GM19372 (cell line): ENCODE results near the gene PDZK1.
"Not testable (repeated sequence)": the region's sequence is repeated elsewhere in the genome, so short reads cannot be mapped to it uniquely, and the experiment has no call there.

Experiments used
- ATAC-seq: cut with Tn5 transposase; IDR thresholded peaks from one replicate; pipeline ENCODE4 v1.9.1; 2021; ENCODE audit warnings: mild to moderate bottlenecking, low read depth, moderate library complexity; ENCODE audit not compliant: unreplicated experiment

PDZK1 gene

GRCh38 chr1:145665015-145665414 is 42.2 kb downstream of the PDZK1 start:
- not testable (repeated sequence) for ATAC-seq

- ATAC-seq: not testable (repeated sequence)
Observed at GRCh38 chr1:145662502-145662901, 44.7 kb downstream of the PDZK1 start.

GRCh38 chr1:145656245-145656943 is 50.8 kb downstream of the PDZK1 start:
- not testable (repeated sequence) for ATAC-seq

- peak; percentile 57 for ATAC-seq
Observed at GRCh38 chr1:145643990-145644389, 63.2 kb downstream of the PDZK1 start.

- ATAC-seq: not testable (repeated sequence)
Observed at GRCh38 chr1:145641886-145642285, 65.3 kb downstream of the PDZK1 start.

- ATAC-seq: not testable (repeated sequence)
Observed at GRCh38 chr1:145636237-145636636, 70.9 kb downstream of the PDZK1 start.

GRCh38 chr1:145622177-145622576 is 85.0 kb downstream of the PDZK1 start:
- ATAC-seq: not testable (repeated sequence)
